Ishikawa (cell line): Measurements from ENCODE around the gene GPR18.

Experiments
- CEBPB ChIP-seq: IDR thresholded peaks from 2 replicates; pipeline ENCODE4 v1.6.1; 2012
- CREB1 ChIP-seq: IDR thresholded peaks from 2 replicates; pipeline ENCODE4 v1.6.1; 2012; ENCODE audit warnings: low read depth
- EP300 ChIP-seq: IDR thresholded peaks from 2 replicates; pipeline ENCODE4 v1.6.1; 2012; ENCODE audit warnings: borderline replicate concordance
- MAX ChIP-seq: IDR thresholded peaks from 2 replicates; pipeline ENCODE4 v1.6.1; 2012
- RAD21 ChIP-seq: IDR thresholded peaks from 2 replicates; pipeline ENCODE4 v1.6.1; 2012; ENCODE audit warnings: low read depth
- REST ChIP-seq: IDR thresholded peaks from 2 replicates; pipeline ENCODE4 v1.6.1; 2012; ENCODE audit warnings: low read depth, mild to moderate bottlenecking
- TAF1 ChIP-seq: IDR thresholded peaks from 2 replicates; pipeline ENCODE4 v1.6.1; 2012; ENCODE audit warnings: low read depth, mild to moderate bottlenecking
- TEAD4 ChIP-seq: IDR thresholded peaks from 2 replicates; pipeline ENCODE4 v1.6.1; 2012
- ZBTB7A ChIP-seq: IDR thresholded peaks from 2 replicates; pipeline ENCODE4 v1.6.1; 2012; ENCODE audit warnings: low read depth

- TF ChIP-seq EP300 (no peak), REST (no peak), RAD21 (no peak), ZBTB7A (no peak), CEBPB (no peak), TEAD4 (no peak), TAF1 (no peak), MAX (no peak), CREB1 (no peak)
Observed at GRCh38 chr13:99295488-99296252, 37.5 kb upstream of the GPR18 start.
